ENCODE results near the gene XYLT1. TPM values are rescaled to one million over a fixed set of nuclear protein-coding genes. Genes with fewer than 3 reads are reported as not detected.

Gene XYLT1
- total and polyA plus RNA-seq, 2 of the 8 experiments (the other 6 are each of a cell fraction or from before 2014, with no cell fraction given): 6.6 to 25.4 TPM

DNA sequence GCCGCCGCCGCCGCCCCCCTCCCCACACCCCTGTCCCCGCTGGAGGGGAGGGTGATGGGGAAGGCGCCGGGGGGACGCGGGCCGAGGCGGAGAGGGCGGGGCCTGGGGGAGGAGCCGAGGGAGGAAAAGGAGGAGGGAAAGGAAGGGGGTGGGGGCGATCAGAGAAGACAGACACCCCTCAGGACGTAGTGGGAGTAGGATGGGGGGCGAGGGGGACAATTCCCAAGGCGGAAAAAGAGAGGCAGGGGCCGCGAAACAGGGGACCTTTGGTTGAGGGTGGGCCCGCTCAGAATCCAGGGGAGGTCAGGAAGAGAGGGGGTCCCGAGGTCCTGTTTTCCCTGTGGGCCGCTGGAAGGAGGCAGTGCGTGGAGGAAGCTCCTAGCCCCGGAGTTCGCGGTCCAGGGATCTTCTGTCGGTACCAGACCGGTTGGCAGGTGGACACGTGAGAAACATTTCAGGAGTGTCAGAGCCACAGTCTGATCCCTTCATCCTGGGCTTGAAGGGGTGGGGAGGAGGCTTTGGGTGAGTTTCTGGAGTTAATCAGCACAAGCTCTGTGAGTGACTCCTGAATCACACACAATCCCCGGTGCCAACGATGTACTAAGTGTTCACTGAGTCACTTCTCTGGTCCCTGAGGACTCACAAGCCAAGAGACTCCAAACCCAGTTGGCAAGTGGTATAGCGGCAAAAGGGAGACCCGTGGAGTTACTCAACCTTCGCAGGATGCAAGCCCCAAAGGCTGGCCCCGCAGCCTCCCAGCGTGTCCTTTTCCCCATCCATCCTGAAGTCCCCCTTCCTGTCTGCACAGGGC lies at the start of gene XYLT1 (continued):
- TF ChIP-seq CTBP2 (IDR thresholded peaks at IDR 0.05; ENCODE audit: borderline replicate concordance, insufficient read depth, insufficient read length, low read length): no peak
- no peak for TF ChIP-seq SP1 (IDR thresholded peaks at IDR 0.05; ENCODE audit: low read depth, low read length)
- TF ChIP-seq, protein P1, sequence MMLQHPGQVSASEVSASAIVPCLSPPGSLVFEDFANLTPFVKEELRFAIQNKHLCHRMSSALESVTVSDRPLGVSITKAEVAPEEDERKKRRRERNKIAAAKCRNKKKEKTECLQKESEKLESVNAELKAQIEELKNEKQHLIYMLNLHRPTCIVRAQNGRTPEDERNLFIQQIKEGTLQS (IDR thresholded peaks at IDR 0.05; ENCODE audit: insufficient read depth, low read depth, low read length): no peak

Measured in H1 (cell line).